CD4-positive, alpha-beta T cell (primary cell): ENCODE measurements around the gene CFAP73. TPM values are rescaled to one million over a fixed set of nuclear protein-coding genes. Genes with fewer than 3 reads are reported as not detected.
A peak's percentile ranks its signal among the peaks of the same experiment; 100 is the strongest.

ENCODE experiments used
- ATAC-seq: fragments of 200-7000 bp; cut with Tn5 transposase; one replicate; pipeline ENCODE4 v1.10.0; 2022; ENCODE audit warnings: mild to moderate bottlenecking; ENCODE audit not compliant: poor library complexity
- CTCF ChIA-PET: fragments of 350-600 bp; sonication (Branson Sonifier 250); formaldehyde crosslinking; loops from one replicate; lab custom pipeline; 2021; ENCODE audit warnings: antibody characterized with exemption, inconsistent platforms; lab: Charles Lee
- POLR2A ChIA-PET: fragments of 350-600 bp; sonication (Branson Sonifier 250); formaldehyde crosslinking; loops from one replicate; lab custom pipeline; 2021; ENCODE audit warnings: antibody characterized with exemption, inconsistent platforms; lab: Charles Lee
- DNase-seq, 14 experiments: peaks; one replicate each; pipeline ENCODE4 v3.0.0-alpha.2; 2013 to 2020; ENCODE audit warnings: mixed read lengths in 2 of 14
- H3K27ac ChIP-seq, 2 donors: one replicate each; pipeline versions ENCODE4 v1.5.1 to v1.7.0; 2013; ENCODE audit warnings: low read length in 2 of 2, low read depth in 1 of 2, mild to moderate bottlenecking in 1 of 2
- H3K27me3 ChIP-seq, 2 experiments: 1 replicate in 1 of 2; 2 replicates in 1 of 2; pipeline versions ENCODE4 v1.6.1 to v1.7.0; 2013; ENCODE audit warnings: low read length in 2 of 2, control low read depth in 1 of 2, mild to moderate bottlenecking in 1 of 2, moderate library complexity in 1 of 2; ENCODE audit not compliant: insufficient read depth in 2 of 2, control insufficient read depth in 1 of 2
- H3K36me3 ChIP-seq: one replicate; pipeline ENCODE4 v1.6.1; 2013; ENCODE audit warnings: low read length, control low read depth; ENCODE audit not compliant: insufficient read depth
- H3K4me1 ChIP-seq: one replicate; pipeline ENCODE4 v1.6.1; 2013; ENCODE audit warnings: low read length, control low read depth; ENCODE audit not compliant: insufficient read depth
- H3K4me3 ChIP-seq: one replicate; pipeline ENCODE4 v1.5.1; 2013; ENCODE audit warnings: mild to moderate bottlenecking, low read length, moderate library complexity
- H3K9me3 ChIP-seq, 2 experiments: 1 replicate in 1 of 2; 2 replicates in 1 of 2; pipeline versions ENCODE4 v1.6.1 to v1.7.0; 2013; ENCODE audit warnings: low read length in 2 of 2, mild to moderate bottlenecking in 2 of 2, control low read depth in 1 of 2, moderate library complexity in 1 of 2; ENCODE audit not compliant: control insufficient read depth in 1 of 2, insufficient read depth in 1 of 2
- H3K27ac Mint-ChIP-seq: one replicate; pipeline ENCODE4 v1.8.0; 2020; ENCODE audit warnings: mixed read lengths
- H3K27me3 Mint-ChIP-seq: one replicate; pipeline ENCODE4 v1.8.0; 2021; ENCODE audit warnings: mixed read lengths
- H3K36me3 Mint-ChIP-seq: one replicate; pipeline ENCODE4 v1.8.0; 2021; ENCODE audit warnings: low read depth, mixed read lengths
- H3K4me1 Mint-ChIP-seq: one replicate; pipeline ENCODE4 v1.8.0; 2021; ENCODE audit warnings: low read depth, mixed read lengths
- H3K4me3 Mint-ChIP-seq: one replicate; pipeline ENCODE4 v1.8.0; 2020; ENCODE audit warnings: mild to moderate bottlenecking, mixed read lengths
- H3K9me3 Mint-ChIP-seq: one replicate; pipeline ENCODE4 v1.8.0; 2020; ENCODE audit warnings: mixed read lengths
- CTCF ChIP-seq: fragments of 200-600 bp; IDR thresholded peaks from one replicate; pipeline ENCODE4 v1.8.0; 2022; ENCODE audit warnings: antibody characterized with exemption, mild to moderate bottlenecking
- intact Hi-C, 2 experiments: fragments of 100-400 bp; cut with DNase I in 1 of 2; cut with micrococcal nuclease in 1 of 2; formaldehyde crosslinking; loops; one replicate each; pipeline versions ENCODE4 v1.15.1 to v1.9.0; 2023 to 2025; cut with DNase I, micrococcal nuclease
- total RNA-seq, 174 experiments: library from RNA in 2 of 174; stranded (reverse) in 2 of 174; gene quantifications; one replicate each; pipeline ENCODE4 v1.2.3 and lab custom pipeline; 2021 to 2026

The CFAP73 gene
- total RNA-seq, 2 experiments from 2014 or later = 0.92 to 1.2 TPM

DNA sequence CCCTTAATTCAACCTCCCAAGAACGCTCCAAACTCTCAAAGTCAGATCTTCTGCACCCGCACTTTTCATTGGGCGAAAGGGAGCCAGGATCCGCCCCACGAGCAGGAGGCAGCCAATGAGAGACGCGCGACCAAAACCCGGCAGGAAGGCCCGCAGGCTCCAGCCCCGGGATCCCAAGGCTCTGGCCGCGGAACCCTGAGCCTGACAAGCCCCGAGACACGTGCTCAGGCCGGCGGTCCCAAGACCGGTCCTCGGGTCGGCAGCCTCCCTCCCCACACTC, 35.3 kb downstream of the CFAP73 start:
- Mint-ChIP-seq H3K4me1 (peaks cover 40% of the 10 kb centered on the region), H3K36me3 (peaks cover 60% of the 10 kb centered on the region), H3K27ac (peak overlapping the region; percentile 99), H3K9me3 (no peaks in the 10 kb centered on the region), H3K4me3 (peak overlapping the region; percentile 97), H3K27me3 (no peaks in the 10 kb centered on the region)
- intact Hi-C loops = loop anchor here (2.0 to 10.0 kb wide), 7 partner anchors 22 to 1500 kb away; partner anchors contain the start of genes TPCN1 (in 2 of the 2), ACAD10 (in 1 of the 2), BRAP (in 1 of the 2) and PLBD2 (in 1 of the 2)
- Histone ChIP-seq H3K4me3 (peak overlapping the region; percentile 94), H3K27me3 (no peaks in the 10 kb centered on the region), H3K27ac (peak overlapping the region; percentile 95 to 96), H3K4me1 (peaks cover 52% of the 10 kb centered on the region), H3K36me3 (peaks cover 28% of the 10 kb centered on the region), H3K9me3 (no peaks in the 10 kb centered on the region)
- DNase-seq (peak; percentile 75 to 94 (median 82)), ATAC-seq (peak; percentile 81)
- ChIA-PET CTCF (interaction anchor here (3.6 kb wide), 1 partner anchor 10 kb away, joined by 19 read pairs; no protein-coding TSS in a partner anchor), POLR2A (interaction anchor here (0.6 to 2.6 kb wide), 10 partner anchors 10 to 247 kb away, joined by 3 to 24 read pairs (median 4); partner anchors contain the start of genes OAS2, OAS3 and TPCN1)
- no peak for TF ChIP-seq CTCF

GRCh38 chr12:113185180-113186032, 35.9 kb downstream of the CFAP73 start, which contains the start of the genes DDX54 and RITA1:
DDX54 (minus strand) TSS chr12:113185478; CDS start chr12:113185451, 27 bp downstream.
RITA1 (plus strand) TSS chr12:113185721; CDS start chr12:113186747, 1,026 bp downstream.
- intact Hi-C loops = loop anchor here (2.0 to 10.0 kb wide), 7 partner anchors 21 to 1501 kb away; partner anchors contain the start of genes TPCN1 (in 2 of the 2), ACAD10 (in 1 of the 2), BRAP (in 1 of the 2) and PLBD2 (in 1 of the 2)
- Histone ChIP-seq H3K9me3 (no peaks in the 10 kb centered on the region), H3K4me3 (peak within 1 kb of the TSS; percentile 94), H3K36me3 (peaks cover 22% of the 10 kb centered on the region), H3K4me1 (peaks cover 52% of the 10 kb centered on the region), H3K27me3 (no peaks in the 10 kb centered on the region), H3K27ac (peak within 1 kb of the TSS; percentile 95 to 96)
- Mint-ChIP-seq H3K27me3 (no peaks in the 10 kb centered on the region), H3K27ac (peak within 1 kb of the TSS; percentile 99), H3K36me3 (peaks cover 57% of the 10 kb centered on the region), H3K9me3 (no peaks in the 10 kb centered on the region), H3K4me1 (peaks cover 40% of the 10 kb centered on the region), H3K4me3 (peak within 1 kb of the TSS; percentile 97)
- ChIA-PET POLR2A (interaction anchor here (0.6 to 2.6 kb wide), 11 partner anchors 9 to 247 kb away, joined by 3 to 24 read pairs (median 3); partner anchors contain the start of genes OAS2, OAS3 and TPCN1), CTCF (interaction anchor here (1.0 to 3.6 kb wide), 2 partner anchors 11 to 16 kb away, joined by 3 to 19 read pairs; no protein-coding TSS in a partner anchor)
- peak; percentile 63 to 90 (median 74) for DNase-seq
- peak; percentile 48 for ATAC-seq
- TF ChIP-seq CTCF = no peak

GRCh38 chr12:113186033-113186365, 36.5 kb downstream of the CFAP73 start:
- Mint-ChIP-seq H3K9me3 (no peaks in the 10 kb centered on the region), H3K4me3 (peak overlapping the region; percentile 97), H3K27me3 (no peaks in the 10 kb centered on the region), H3K4me1 (peaks cover 40% of the 10 kb centered on the region), H3K36me3 (peaks cover 57% of the 10 kb centered on the region), H3K27ac (peak overlapping the region; percentile 99)
- ChIA-PET POLR2A (interaction anchor here (0.7 to 2.6 kb wide), 5 partner anchors 9 to 147 kb away, joined by 3 to 24 read pairs (median 3); partner anchors contain the start of gene TPCN1), CTCF (interaction anchor here (1.0 to 3.6 kb wide), 3 partner anchors 12 to 47 kb away, joined by 3 to 19 read pairs (median 7); no protein-coding TSS in a partner anchor)
- Histone ChIP-seq H3K9me3 (no peaks in the 10 kb centered on the region), H3K4me1 (peaks cover 52% of the 10 kb centered on the region), H3K27me3 (no peaks in the 10 kb centered on the region), H3K4me3 (peak overlapping the region; percentile 94), H3K36me3 (peaks cover 22% of the 10 kb centered on the region), H3K27ac (peak overlapping the region; percentile 95 to 96)
- no peak for DNase-seq
- ATAC-seq = no peak
- intact Hi-C loops = loop anchor here (5.0 to 10.0 kb wide), 4 partner anchors 36 to 1501 kb away; partner anchors contain the start of genes ACAD10 (in 1 of the 2), BRAP (in 1 of the 2), PLBD2 (in 1 of the 2) and TPCN1 (in 1 of the 2)
- TF ChIP-seq CTCF = no peak
